ENCODE measurements around the gene GPATCH1. TPM values are rescaled to one million over a fixed set of nuclear protein-coding genes. Genes with fewer than 3 reads are reported as not detected.

GPATCH1 gene
- total RNA-seq, 1 donor from 2014 or later = 9.6 TPM

DNA sequence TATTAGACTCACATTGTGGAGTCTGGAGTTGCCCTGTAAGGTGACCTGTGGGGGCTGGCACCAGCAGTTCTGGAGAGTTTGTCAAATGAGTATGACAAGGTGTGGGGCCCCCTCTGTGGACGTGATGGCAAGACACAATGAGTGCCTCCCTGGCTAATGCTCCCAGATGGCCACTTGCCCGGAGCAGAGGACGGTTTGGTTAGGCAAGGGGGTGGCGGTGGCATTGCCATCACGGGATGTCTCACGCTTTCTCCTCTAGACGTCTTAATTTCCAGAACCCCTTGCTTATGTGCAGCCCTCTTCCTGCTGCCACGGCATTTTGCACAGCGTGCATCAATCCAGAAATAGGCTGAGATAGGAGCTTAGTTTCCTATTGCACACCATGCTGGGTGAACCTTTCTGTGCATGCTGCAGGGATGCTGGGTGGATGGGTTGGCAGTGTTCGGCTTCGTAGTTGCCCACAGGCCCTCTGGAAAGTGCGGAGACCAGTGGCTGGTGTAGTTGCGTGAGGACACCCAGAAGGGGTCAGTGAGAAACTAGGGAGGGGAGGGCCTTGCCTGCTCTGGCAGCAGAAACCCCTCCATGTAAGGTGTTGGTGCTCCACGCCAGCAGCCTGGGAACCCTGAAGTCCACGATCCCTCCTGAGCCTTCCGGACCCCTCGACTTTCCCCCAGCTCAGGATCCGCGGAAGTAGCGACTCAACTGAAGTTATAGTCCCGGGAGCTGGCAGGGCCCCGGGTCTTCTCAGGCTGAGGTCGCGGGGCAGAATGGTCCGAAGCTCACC is 95.1 kb downstream of the GPATCH1 start:
- intact Hi-C loops (cut with DNase I) = no loop called here
- H3K9me3 ChIP-seq = no peaks in the 10 kb centered on the region
- DNase-seq (ENCODE audit: extremely low spot score in 2 of 2) = no peak
- H3K36me3 ChIP-seq = no peaks in the 10 kb centered on the region
- H3K4me3 ChIP-seq = peak overlapping the region; percentile 82 to 89
- TF ChIP-seq, protein P1, sequence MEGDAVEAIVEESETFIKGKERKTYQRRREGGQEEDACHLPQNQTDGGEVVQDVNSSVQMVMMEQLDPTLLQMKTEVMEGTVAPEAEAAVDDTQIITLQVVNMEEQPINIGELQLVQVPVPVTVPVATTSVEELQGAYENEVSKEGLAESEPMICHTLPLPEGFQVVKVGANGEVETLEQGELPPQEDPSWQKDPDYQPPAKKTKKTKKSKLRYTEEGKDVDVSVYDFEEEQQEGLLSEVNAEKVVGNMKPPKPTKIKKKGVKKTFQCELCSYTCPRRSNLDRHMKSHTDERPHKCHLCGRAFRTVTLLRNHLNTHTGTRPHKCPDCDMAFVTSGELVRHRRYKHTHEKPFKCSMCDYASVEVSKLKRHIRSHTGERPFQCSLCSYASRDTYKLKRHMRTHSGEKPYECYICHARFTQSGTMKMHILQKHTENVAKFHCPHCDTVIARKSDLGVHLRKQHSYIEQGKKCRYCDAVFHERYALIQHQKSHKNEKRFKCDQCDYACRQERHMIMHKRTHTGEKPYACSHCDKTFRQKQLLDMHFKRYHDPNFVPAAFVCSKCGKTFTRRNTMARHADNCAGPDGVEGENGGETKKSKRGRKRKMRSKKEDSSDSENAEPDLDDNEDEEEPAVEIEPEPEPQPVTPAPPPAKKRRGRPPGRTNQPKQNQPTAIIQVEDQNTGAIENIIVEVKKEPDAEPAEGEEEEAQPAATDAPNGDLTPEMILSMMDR (IDR thresholded peaks at IDR 0.05) = no peak
- TF ChIP-seq POLR2A (IDR thresholded peaks at IDR 0.05) (no peak), POLR2AphosphoS5 (IDR thresholded peaks at IDR 0.05; ENCODE audit: insufficient read depth in 1 of 2, low read depth in 1 of 2) (no peak)
- H3K27me3 ChIP-seq = no peaks in the 10 kb centered on the region
- peak overlapping the region; percentile 93 for H3K27ac ChIP-seq
- H3K4me1 ChIP-seq = peaks cover 26% of the 10 kb centered on the region

DNA sequence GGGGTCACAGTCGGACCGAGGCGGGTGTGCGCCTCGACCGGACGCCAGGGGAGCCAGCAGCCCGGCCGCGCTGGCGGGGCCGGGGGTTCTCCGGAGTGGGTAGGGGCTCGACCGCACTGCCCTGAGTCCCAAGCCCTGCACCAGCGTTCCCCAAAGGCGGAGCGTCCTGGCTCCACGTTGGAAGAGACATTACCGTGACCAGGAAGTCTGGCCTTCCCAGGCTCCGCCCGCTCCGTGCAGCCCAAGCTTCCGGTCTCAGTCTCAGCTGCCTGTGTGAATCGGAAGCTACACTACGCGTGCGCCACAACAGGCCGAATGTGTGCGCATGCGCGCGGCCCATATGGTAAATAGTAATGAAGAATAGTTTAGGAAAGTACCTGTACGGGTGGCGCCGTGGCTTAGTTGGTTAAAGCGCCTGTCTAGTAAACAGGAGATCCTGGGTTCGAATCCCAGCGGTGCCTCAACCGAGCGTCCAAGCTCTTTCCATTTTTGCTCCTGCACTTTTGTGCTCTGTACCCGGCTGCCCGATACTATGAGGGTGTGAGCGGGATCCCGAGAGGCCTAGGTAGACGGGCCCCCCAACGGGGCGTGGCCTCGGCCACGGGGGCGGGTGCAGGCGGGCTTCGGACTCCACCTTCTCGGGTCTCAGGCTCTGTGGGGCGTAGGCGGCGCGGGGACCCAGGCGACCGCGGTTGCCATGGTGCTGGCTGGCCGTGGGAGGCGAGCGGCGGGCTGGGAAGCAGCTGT is 95.9 kb downstream of the GPATCH1 start:
- H3K36me3 ChIP-seq = no peaks in the 10 kb centered on the region
- peak in 1 of 2 donors; percentile 99 for DNase-seq (ENCODE audit: extremely low spot score in 2 of 2)
- H3K4me3 ChIP-seq = peak overlapping the region; percentile 82 to 89
- H3K27me3 ChIP-seq = no peaks in the 10 kb centered on the region
- H3K9me3 ChIP-seq = no peaks in the 10 kb centered on the region
- intact Hi-C loops (cut with DNase I) = no loop called here
- TF ChIP-seq, protein P1 (IDR thresholded peaks at IDR 0.05) = peak in 1 of 3 experiments; percentile 15
- peak in 1 of 2 donors; percentile 64 for TF ChIP-seq POLR2A (IDR thresholded peaks at IDR 0.05)
- peak; percentile 95 to 100 for TF ChIP-seq POLR2AphosphoS5 (IDR thresholded peaks at IDR 0.05; ENCODE audit: insufficient read depth in 1 of 2, low read depth in 1 of 2)
- peaks cover 26% of the 10 kb centered on the region for H3K4me1 ChIP-seq
- peak overlapping the region; percentile 93 for H3K27ac ChIP-seq

DNA sequence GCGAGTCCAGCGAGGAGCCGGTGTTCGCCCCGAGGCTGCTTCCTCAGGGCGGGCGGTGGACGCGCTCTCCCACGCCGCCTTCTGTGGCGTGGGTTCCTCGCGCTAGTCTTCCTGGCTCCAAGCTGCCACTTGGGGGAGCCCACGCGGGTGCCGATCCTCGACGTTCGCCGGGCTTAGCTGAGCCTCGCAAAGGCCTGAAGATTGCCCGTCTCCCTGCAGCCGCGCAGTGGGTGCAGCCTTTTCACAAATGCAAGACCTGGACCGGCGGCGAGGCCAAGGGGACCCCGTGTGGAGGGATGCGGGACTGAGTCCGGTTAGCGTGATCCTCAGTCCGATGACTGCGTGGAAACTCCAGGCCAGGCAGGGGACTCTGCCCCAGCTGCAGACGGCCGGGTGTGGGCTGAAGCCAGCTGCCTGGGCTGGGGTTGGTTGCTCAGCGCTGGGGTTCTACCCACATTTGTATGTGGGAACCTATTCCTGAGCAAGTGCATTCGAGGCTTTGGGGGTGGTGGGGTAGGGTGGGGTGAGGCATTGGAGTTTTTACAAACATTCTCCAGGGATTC is 96.5 kb downstream of the GPATCH1 start:
- H3K4me1 ChIP-seq = peaks cover 26% of the 10 kb centered on the region
- intact Hi-C loops (cut with DNase I) = no loop called here
- no peaks in the 10 kb centered on the region for H3K27me3 ChIP-seq
- no peak for DNase-seq (ENCODE audit: extremely low spot score in 2 of 2)
- peak overlapping the region; percentile 93 for H3K27ac ChIP-seq
- TF ChIP-seq, protein P1 (IDR thresholded peaks at IDR 0.05) = peak in 2 of 3 experiments; percentile 10 to 27
- TF ChIP-seq POLR2AphosphoS5 (IDR thresholded peaks at IDR 0.05; ENCODE audit: insufficient read depth in 1 of 2, low read depth in 1 of 2) = no peak
- peak overlapping the region; percentile 82 to 89 for H3K4me3 ChIP-seq
- no peaks in the 10 kb centered on the region for H3K36me3 ChIP-seq
- H3K9me3 ChIP-seq = no peaks in the 10 kb centered on the region

Small RNA genes within 50 kb of the gene (small RNA-seq; reads per million reads assigned to genes)
- not detected for gene AC008521.1
- not detected for gene AC008521.2

Other genes starting within 250 kb of the GPATCH1 start
- not detected for gene SLC7A9, start 211.4 kb upstream of the GPATCH1 start, total RNA-seq
- 12.0 TPM for gene CEP89, start 109.2 kb upstream of the GPATCH1 start, total RNA-seq
- 0.98 TPM for gene FAAP24, start 108.9 kb upstream of the GPATCH1 start, total RNA-seq
- gene RHPN2, start 16.3 kb upstream of the GPATCH1 start, total RNA-seq = 3.4 TPM
- gene WDR88, start 50.9 kb downstream of the GPATCH1 start, total RNA-seq = not detected
- 20.6 TPM for gene LRP3, start 113.1 kb downstream of the GPATCH1 start, total RNA-seq
- 5.4 TPM for gene SLC7A10, start 144.7 kb downstream of the GPATCH1 start, total RNA-seq
- 38.3 TPM for gene CEBPA, start 221.4 kb downstream of the GPATCH1 start, total RNA-seq